CD14-positive monocyte (primary cell): Measurements from ENCODE around the gene TXN. TPM values are rescaled to one million over a fixed set of nuclear protein-coding genes. Genes with fewer than 3 reads are reported as not detected.
A peak's percentile ranks its signal among the peaks of the same experiment; 100 is the strongest.

Experiments
- DNase-seq, 3 donors: peaks; one replicate each; pipeline ENCODE4 v3.0.0-alpha.2; 2011 to 2022
- H2AFZ ChIP-seq: 2 replicates; pipeline ENCODE4 v1.6.0; 2012; ENCODE audit warnings: mild to moderate bottlenecking, low read depth, low read length, inconsistent platforms; ENCODE audit not compliant: insufficient read depth, poor library complexity, severe bottlenecking
- H3K27ac ChIP-seq, 2 donors: 1 replicate in 1 of 2; 2 replicates in 1 of 2; pipeline ENCODE4 v1.5.1; 2012 to 2013; ENCODE audit warnings: low read length in 2 of 2, control low read depth in 1 of 2, inconsistent platforms in 1 of 2, low read depth in 1 of 2, mild to moderate bottlenecking in 1 of 2
- H3K27me3 ChIP-seq, 2 donors: one replicate each; pipeline versions ENCODE4 v1.6.0 to v1.6.1; 2011 to 2013; ENCODE audit warnings: low read length in 2 of 2; ENCODE audit not compliant: control insufficient read depth in 2 of 2, insufficient read depth in 2 of 2
- H3K36me3 ChIP-seq, 2 donors: replicated peaks in 1 of 2; 1 replicate in 1 of 2; 2 replicates in 1 of 2; pipeline versions ENCODE4 v1.5.1 to v1.6.1; 2012 to 2013; ENCODE audit warnings: low read length in 2 of 2, control low read depth in 1 of 2, inconsistent platforms in 1 of 2, mild to moderate bottlenecking in 1 of 2; ENCODE audit not compliant: insufficient read depth in 2 of 2, control insufficient read depth in 1 of 2
- H3K4me1 ChIP-seq, 2 donors: 1 replicate in 1 of 2; 2 replicates in 1 of 2; pipeline versions ENCODE4 v1.5.1 to v1.6.1; 2012 to 2013; ENCODE audit warnings: low read length in 2 of 2, control low read depth in 1 of 2, inconsistent platforms in 1 of 2, mild to moderate bottlenecking in 1 of 2, moderate library complexity in 1 of 2; ENCODE audit not compliant: insufficient read depth in 2 of 2, control insufficient read depth in 1 of 2
- H3K4me2 ChIP-seq: replicated peaks from 2 replicates; pipeline ENCODE3; 2012; ENCODE audit warnings: low read length, moderate library complexity, mild to moderate bottlenecking; ENCODE audit not compliant: poor library complexity, severe bottlenecking; ENCODE audit errors: extremely low read depth
- H3K4me3 ChIP-seq, 3 experiments: fragments of 200-600 bp in 1 of 3; sonication (generic) in 1 of 3; replicated peaks in 1 of 3; 1 replicate in 2 of 3; 2 replicates in 1 of 3; pipeline ENCODE4 v1.5.1; 2011 to 2013; ENCODE audit warnings: low read length in 3 of 3, mild to moderate bottlenecking in 3 of 3, control low read depth in 2 of 3, low read depth in 2 of 3, inconsistent platforms in 1 of 3, moderate library complexity in 1 of 3
- H3K79me2 ChIP-seq: 2 replicates; pipeline ENCODE4 v1.6.0; 2012; ENCODE audit warnings: mild to moderate bottlenecking, control low read depth, inconsistent platforms, low read length, moderate library complexity; ENCODE audit not compliant: insufficient read depth
- H3K9ac ChIP-seq: 2 replicates; pipeline ENCODE4 v1.6.0; 2017; ENCODE audit warnings: low read length, mild to moderate bottlenecking; ENCODE audit not compliant: insufficient read depth, poor library complexity, severe bottlenecking
- H3K9me3 ChIP-seq, 2 donors: replicated peaks in 1 of 2; 1 replicate in 1 of 2; 2 replicates in 1 of 2; pipeline versions ENCODE4 v1.5.1 to v1.6.1; 2012 to 2013; ENCODE audit warnings: low read length in 2 of 2, control low read depth in 1 of 2; ENCODE audit not compliant: control insufficient read depth in 1 of 2, insufficient read depth in 1 of 2
- H4K20me1 ChIP-seq: 2 replicates; pipeline ENCODE4 v1.6.0; 2012; ENCODE audit warnings: mild to moderate bottlenecking, low read length, control low read depth, moderate library complexity; ENCODE audit not compliant: insufficient read depth
- H3K27ac Mint-ChIP-seq, 7 donors: one replicate each; pipeline ENCODE4 v1.8.0; 2020; ENCODE audit warnings: mild to moderate bottlenecking in 7 of 7, mixed read lengths in 7 of 7, moderate library complexity in 6 of 7, inconsistent platforms in 2 of 7
- H3K27me3 Mint-ChIP-seq, 3 donors: one replicate each; pipeline ENCODE4 v1.8.0; 2021 to 2022; ENCODE audit warnings: low read depth in 3 of 3, mild to moderate bottlenecking in 3 of 3, mixed read lengths in 3 of 3, moderate library complexity in 3 of 3, inconsistent platforms in 1 of 3
- H3K36me3 Mint-ChIP-seq, 2 donors: one replicate each; pipeline ENCODE4 v1.8.0; 2020; ENCODE audit warnings: mixed read lengths in 2 of 2, inconsistent platforms in 1 of 2, mild to moderate bottlenecking in 1 of 2
- H3K4me1 Mint-ChIP-seq: one replicate; pipeline ENCODE4 v1.8.0; 2020; ENCODE audit warnings: mild to moderate bottlenecking, mixed read lengths
- H3K4me3 Mint-ChIP-seq, 2 donors: one replicate each; pipeline ENCODE4 v1.8.0; 2020; ENCODE audit warnings: mild to moderate bottlenecking in 2 of 2, mixed read lengths in 2 of 2, moderate library complexity in 1 of 2
- H3K9me3 Mint-ChIP-seq, 7 donors: one replicate each; pipeline ENCODE4 v1.8.0; 2020 to 2022; ENCODE audit warnings: mixed read lengths in 7 of 7, mild to moderate bottlenecking in 6 of 7, moderate library complexity in 6 of 7, inconsistent platforms in 2 of 7
- WGBS: methylation state at CpG from one replicate; pipeline ENCODE4 v1.1.5; 2013; ENCODE audit warnings: missing lambda C conversion rate; ENCODE audit not compliant: insufficient coverage; 5-methylcytosine and 5-hydroxymethylcytosine counted together
- intact Hi-C, 2 donors: fragments of 100-400 bp; cut with micrococcal nuclease; formaldehyde crosslinking; loops; one replicate each; pipeline versions ENCODE4 v1.15.0 to v1.15.1; 2023
- polyA plus RNA-seq, 3 donors: library from polyadenylated mRNA; depleted of rRNA in 1 of 3; unstranded in 2 of 3; stranded (reverse) in 1 of 3; fragments of 300-500 nt in 2 of 3; fragments of >200 nt in 1 of 3; fragmentation: Illumina TruSeq in 2 of 3; gene quantifications; 1 replicate in 2 of 3; 2 replicates in 1 of 3; pipeline ENCODE4 v1.2.3, GENCODE V29; 2012 to 2021
- TF ChIP-seq, protein P1 (sequence below): fragments of 200-600 bp; IDR thresholded peaks from one replicate; pipeline ENCODE4 v1.8.0; 2022; ENCODE audit warnings: antibody characterized with exemption, mild to moderate bottlenecking

TXN gene
- polyA plus RNA-seq, 3 donors: 91.8 to 224 (median 209) TPM

DNA sequence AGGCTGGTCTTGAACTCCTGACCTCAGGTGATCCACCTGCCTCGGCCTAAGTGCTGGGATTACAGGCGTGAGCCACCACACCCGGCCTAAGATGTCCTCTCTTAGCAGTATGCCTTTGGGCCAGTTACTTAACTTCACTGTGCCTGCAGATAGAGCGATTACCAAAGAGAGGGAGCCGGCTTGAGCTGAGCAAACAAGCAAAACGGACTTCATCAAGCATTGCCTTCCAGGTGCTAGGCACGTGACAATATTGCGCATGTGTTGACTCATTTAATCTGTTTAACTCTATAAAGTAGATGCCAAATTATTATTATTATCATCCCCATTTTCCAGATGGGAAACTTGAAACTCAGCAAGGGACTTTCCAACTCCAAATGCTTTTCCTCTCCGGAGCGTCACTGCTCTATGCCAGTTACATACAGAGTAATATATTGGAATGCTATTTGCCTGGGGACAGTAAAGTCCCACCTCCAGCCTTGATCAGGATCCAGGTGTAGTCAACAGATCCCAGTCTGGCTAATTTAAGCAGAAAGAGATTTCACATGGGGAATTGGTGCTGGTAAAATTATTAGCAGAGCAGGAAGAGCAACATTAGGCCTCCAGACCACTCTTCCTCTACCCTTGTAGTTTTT is 42.8 kb downstream of the TXN start:
- no peak for DNase-seq
- Mint-ChIP-seq H3K27me3 (peaks cover 0 to 2% (median 1%) of the 10 kb centered on the region in 3 donors), H3K4me1 (peaks cover 2% of the 10 kb centered on the region), H3K9me3 (peaks cover 0 to 3% (median 0%) of the 10 kb centered on the region in 7 donors), H3K27ac (no peak overlapping the region), H3K4me3 (no peak overlapping the region), H3K36me3 (no peaks in the 10 kb centered on the region)
- H4K20me1 ChIP-seq: no peaks in the 10 kb centered on the region
- TF ChIP-seq, protein P1, sequence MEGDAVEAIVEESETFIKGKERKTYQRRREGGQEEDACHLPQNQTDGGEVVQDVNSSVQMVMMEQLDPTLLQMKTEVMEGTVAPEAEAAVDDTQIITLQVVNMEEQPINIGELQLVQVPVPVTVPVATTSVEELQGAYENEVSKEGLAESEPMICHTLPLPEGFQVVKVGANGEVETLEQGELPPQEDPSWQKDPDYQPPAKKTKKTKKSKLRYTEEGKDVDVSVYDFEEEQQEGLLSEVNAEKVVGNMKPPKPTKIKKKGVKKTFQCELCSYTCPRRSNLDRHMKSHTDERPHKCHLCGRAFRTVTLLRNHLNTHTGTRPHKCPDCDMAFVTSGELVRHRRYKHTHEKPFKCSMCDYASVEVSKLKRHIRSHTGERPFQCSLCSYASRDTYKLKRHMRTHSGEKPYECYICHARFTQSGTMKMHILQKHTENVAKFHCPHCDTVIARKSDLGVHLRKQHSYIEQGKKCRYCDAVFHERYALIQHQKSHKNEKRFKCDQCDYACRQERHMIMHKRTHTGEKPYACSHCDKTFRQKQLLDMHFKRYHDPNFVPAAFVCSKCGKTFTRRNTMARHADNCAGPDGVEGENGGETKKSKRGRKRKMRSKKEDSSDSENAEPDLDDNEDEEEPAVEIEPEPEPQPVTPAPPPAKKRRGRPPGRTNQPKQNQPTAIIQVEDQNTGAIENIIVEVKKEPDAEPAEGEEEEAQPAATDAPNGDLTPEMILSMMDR: no peak
- H3K4me1 ChIP-seq: no peaks in the 10 kb centered on the region
- H3K27ac ChIP-seq: no peak overlapping the region
- no peak overlapping the region for H3K4me3 ChIP-seq
- no peak overlapping the region for H3K9ac ChIP-seq
- H2AFZ ChIP-seq: no peak overlapping the region
- WGBS: 95% methylated on average over 5 of the region's 10 CpGs
- no peaks in the 10 kb centered on the region for H3K36me3 ChIP-seq
- intact Hi-C loops: no loop called here
- no peaks in the 10 kb centered on the region for H3K9me3 ChIP-seq
- no peaks in the 10 kb centered on the region for H3K27me3 ChIP-seq
- no peak overlapping the region for H3K4me2 ChIP-seq
- H3K79me2 ChIP-seq: no peaks in the 10 kb centered on the region

DNA sequence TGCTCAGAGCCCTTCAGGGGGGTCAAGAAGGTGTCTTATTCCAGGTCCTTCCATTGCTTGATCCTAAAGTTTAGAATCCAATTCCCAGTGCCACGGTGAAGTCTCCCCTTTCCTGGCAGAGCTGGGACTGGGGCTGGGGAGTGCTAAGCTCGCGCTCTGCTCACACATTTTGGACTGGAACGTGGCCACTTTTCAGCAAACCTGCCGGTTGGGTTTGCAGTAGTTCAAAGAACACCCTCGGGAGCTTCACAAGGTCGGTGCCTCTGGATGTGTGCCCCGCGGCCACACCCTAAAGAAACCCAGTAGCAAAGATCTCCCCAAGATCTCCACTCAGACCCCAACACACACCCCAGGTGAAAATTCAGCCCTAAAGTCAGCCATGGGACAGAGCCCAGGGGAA is 48.3 kb downstream of the TXN start, which contains the start of gene C9orf152:
C9orf152 (minus strand) TSS at position 129 of the 400 bp plus-strand sequence. CDS start 580 bp downstream, outside the sequence.
- no peak for DNase-seq
- H3K4me3 Mint-ChIP-seq: no peak within 1 kb of the TSS

More for the DNA sequence above, 48.3 kb downstream of the TXN start, which contains the start of gene C9orf152:
- Histone ChIP-seq H3K4me3 (no peak within 1 kb of the TSS), H2AFZ (no peak within 1 kb of the TSS), H3K79me2 (no peaks in the 10 kb centered on the region), H4K20me1 (no peaks in the 10 kb centered on the region), H3K36me3 (no peaks in the 10 kb centered on the region), H3K9ac (no peak within 1 kb of the TSS), H3K4me1 (no peaks in the 10 kb centered on the region), H3K9me3 (no peaks in the 10 kb centered on the region), H3K27ac (no peak within 1 kb of the TSS), H3K4me2 (no peak within 1 kb of the TSS), H3K27me3 (no peaks in the 10 kb centered on the region)
- Mint-ChIP-seq H3K4me1 (no peaks in the 10 kb centered on the region), H3K27ac (peak within 1 kb of the TSS in 1 of 7 donors; percentile 25), H3K27me3 (peaks cover 3 to 8% (median 4%) of the 10 kb centered on the region in 3 donors), H3K9me3 (peaks cover 0 to 3% (median 0%) of the 10 kb centered on the region in 7 donors), H3K36me3 (no peaks in the 10 kb centered on the region)
- intact Hi-C loops: no loop called here
- WGBS: over 99% methylated on average over 9 of the region's 9 CpGs
- TF ChIP-seq, protein P1: no peak
